HG03280 (cell line): Measurements from ENCODE around the gene SPEF1.
"Not testable (repeated sequence)": the region's sequence is repeated elsewhere in the genome, so short reads cannot be mapped to it uniquely, and the experiment has no call there.

Source experiments
- ATAC-seq: cut with Tn5 transposase; IDR thresholded peaks from one replicate; pipeline ENCODE4 v1.9.1; 2021; ENCODE audit warnings: mild to moderate bottlenecking, moderate library complexity; ENCODE audit not compliant: unreplicated experiment

SPEF1 gene

DNA sequence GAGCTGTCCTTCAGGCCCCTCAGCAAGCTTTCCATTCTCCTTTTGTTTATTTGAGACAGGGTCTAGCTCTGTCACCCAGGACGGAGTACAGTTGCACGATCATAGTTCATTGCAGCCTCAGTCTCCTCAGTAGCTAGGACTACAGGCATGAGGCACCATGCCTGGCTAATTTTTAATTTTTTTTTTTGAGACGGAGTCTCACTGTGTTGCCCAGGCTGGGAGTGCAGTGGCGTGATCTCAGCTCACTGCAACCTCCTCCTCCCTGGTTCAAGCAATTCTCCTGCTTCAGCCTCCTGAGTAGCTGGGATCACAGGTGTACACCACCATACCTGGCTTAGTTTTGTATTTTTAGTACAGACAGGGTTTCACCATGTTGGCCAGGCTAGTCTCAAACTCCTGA, 8.0 kb upstream of the SPEF1 start:
- ATAC-seq: not testable (repeated sequence)

DNA sequence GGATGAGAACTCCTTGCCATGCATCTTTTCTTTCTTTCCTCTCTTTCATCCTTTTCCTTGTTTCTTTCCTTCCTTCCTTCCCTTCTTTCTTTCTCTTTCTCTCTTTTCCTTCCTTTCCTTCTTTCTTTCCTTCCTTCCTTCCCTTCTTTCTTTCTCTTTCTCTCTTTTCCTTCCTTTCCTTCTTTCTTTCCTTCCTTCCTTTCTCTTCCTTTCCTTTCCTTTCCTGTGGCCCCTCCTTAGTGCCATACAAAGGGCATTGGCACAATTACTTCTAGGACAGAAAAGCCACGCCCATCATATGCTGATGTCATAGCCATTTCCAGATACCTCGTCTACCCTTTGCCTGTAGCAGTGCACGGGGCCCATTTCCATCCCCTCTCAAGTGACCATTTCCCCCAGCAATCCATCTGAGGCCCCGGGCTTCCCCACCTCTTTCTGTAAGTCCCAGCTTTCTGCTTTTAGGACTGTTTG, 7.5 kb upstream of the SPEF1 start:
- no peak for ATAC-seq

DNA sequence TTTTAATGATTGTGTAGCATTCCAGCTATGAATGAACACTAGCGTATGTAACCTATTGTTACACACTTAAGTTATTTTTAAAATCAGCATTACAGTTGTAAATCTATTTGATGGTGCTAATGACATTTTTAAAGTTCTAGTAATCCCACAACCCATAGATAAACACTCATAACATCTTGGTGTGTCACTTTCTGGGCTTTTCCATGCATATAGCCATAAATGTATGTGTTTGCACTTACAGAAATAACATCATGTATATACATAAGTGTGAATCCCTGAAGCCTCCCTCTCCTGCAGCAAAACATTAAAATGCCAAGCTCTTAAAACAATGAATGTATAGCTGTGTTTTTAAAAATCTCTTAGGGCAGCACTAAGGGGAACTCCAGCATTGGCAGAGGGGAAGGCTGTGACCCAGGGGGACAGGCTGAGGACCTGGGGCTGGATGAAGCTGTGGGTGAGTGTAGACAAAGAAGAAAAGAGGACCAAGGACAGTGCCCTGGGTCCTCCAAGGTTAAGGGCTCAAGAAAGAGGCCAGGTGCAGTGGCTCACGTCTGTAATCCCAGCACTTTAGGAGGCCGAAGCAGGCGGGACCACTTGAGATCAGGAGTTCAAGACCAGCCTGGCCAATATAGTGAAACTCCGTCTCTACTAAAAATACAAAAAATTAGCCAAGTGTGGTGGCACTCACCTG, 6.2 kb upstream of the SPEF1 start:
- no peak for ATAC-seq

DNA sequence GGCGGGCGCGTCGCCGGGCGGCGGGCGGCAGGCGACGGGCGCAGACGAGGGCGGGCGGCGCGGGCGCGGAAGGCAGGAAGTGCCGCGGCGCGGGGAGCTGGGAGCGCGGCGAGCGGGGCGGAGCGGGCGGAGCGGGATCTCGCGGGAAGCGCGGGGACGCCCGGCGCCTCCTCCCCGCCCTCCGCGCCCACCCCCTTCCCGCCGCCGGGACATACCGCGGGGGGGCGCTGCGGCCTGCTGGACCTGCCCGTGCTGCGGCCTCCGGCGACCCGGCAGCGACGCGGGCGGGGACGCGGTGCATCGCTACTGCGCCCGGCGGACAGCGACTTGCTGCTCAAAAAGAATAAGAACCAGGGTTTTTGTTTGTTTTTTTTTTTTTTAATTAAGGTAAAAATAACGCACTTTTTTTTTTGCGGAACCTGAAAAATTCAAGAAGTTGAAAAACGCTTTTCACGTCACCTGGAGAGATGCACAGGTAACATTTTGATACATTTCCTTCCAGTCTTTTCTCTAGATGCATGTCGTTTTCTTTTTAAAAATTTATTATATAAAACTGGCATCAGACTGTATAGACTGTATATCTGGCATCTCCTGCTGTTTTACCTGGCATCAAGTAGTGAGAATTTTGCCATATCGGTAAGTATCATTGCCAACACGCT, 5.5 kb upstream of the SPEF1 start, which contains the start of gene CENPB:
Gene CENPB (minus strand): TSS at position 76 of the 659 bp plus-strand sequence. CDS start 257 bp downstream, outside the sequence.
- ATAC-seq: peak; percentile 86

DNA sequence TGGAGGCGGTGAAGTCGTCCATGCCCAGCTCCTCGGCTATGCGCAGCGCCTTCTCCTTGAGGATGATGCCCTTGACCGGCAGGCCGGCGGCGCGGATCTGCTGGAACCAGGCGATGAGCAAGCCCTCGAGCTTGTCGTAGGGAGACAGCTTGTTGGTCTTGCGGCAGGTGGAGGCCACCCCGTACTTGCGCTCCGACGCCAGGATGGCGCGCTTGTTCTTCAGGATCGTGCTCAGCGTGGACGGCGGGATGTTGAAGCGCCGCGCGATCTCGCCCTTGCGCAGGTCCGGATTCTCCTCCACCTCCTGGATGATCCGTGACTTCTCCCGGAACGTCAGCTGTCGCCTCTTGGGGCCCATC, 4.9 kb upstream of the SPEF1 start:
- peak; percentile 20 for ATAC-seq

DNA sequence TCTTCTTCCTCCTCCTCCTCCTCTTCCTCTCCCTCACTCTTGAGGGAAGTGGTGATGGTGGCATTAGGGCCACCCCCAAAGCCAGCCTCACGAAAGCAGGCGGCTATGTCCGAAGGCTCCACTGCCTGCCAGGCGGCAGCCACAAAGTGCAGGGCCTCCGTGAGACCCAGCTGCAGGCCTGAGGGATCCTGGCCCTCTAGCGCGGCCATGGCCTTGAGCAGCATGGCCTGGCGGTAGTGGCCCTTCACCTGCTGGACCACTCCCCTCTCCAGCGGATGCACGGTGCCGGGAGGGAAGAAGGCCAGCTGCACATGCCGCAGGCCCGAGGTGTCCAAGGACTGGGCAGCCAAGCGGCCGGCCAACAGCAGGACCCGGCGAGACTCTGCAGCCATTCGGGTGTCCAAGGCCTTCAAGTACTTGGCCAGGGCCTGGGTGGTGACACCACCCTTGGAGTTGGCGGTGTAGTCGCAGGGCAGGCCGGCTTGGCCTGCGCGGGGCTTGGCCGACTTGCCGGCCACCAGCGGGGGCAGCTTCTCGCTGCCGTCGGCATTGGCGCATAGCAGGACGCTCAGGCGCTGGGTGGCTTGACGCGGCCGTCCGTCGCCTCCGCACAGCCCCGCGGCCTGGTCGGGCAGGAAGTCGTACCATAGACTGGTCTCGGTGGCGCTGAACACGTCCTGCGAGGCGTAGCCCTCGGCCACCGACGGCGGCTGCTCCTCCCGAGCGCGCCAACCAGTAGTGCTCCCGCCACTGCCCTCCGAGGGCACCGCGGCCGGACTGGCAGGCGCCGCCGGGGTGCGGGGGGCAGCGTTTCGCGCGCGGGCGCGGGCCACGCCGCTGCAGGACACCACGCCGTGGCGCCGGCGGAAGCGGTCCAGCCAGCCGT, 4.2 kb upstream of the SPEF1 start:
- ATAC-seq: no peak

DNA sequence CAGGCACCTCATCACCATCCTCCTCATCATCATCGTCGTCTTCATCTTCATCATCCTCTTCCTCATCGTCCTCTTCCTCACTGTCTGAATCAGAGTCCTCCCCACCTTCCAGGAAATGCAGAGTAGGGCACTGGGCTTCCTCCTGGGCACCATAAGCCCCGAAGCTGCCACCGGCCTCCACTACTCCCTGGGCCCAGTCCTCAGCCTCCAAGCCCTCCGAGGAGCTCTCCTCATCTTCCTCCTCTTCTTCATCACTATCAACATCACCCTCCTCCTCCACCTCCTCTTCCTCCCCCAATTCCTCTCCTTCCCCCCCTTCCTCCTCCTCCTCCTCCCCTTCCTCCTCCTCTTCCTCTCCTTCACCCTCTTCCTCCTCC, 3.6 kb upstream of the SPEF1 start:
- ATAC-seq: no peak

DNA sequence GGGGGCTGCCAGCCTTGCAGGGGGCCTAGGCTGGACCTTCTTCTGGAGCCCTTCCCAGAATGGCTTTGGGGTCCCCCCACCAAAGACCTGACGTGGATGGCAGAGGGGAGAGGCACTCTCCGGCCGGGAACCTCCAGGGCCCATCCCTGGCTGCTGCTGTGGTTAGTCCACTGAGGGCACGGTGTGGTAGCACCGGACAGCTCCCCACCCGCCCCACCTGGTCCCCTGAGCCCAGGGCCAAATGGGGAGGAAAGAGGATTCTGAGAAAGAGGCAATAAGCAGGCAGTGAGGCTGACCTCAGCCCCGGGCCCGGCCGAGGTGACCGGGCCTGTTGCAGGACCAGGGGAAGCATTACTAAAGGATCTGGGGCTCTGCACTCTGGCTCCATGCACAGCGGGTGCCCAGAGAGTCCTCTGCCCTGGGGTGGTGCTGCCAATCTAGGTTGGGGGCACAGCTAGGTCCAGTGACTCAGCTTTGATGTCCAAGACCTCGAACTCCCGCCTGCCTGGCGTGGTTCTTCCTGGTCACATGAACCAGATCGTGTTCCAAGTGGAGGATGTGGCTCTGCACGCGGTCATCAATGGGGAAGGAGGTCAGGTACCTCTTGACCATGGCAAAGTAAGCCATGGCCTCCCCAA, 3.1 kb upstream of the SPEF1 start:
- no peak for ATAC-seq

DNA sequence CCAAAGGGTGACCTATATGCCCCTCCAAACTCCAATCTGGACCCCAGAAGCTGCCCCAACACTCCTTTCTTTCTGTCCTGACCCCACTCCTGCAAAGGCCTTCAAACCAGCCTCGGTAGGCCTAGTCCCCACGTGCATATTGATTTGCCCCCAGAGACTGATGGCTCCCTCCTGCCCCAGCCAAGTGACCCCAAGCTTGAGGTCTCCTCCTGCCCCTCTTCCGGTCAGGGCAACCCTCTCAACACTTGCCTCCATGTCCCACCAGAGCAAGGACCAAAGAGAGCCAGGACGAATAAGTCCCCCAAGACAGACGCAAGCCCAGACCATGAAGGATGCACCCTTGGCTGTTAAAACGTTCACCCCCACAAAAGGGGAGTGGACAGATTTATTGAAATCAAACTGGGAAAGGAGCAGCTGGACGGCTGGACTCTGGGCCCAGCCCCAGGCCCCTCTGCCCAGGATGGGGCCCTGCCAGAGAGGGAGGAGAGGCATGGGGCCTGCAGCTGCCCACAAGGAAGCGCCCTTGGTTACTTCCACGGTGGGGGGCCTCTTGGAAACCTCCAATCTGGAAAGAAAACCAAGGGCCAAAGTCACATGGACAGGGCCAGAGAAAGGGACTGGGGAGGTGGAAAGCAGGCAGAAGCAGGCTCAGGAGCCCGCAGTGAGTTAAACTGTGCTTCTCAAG, 2.4 kb upstream of the SPEF1 start:
- no peak for ATAC-seq

DNA sequence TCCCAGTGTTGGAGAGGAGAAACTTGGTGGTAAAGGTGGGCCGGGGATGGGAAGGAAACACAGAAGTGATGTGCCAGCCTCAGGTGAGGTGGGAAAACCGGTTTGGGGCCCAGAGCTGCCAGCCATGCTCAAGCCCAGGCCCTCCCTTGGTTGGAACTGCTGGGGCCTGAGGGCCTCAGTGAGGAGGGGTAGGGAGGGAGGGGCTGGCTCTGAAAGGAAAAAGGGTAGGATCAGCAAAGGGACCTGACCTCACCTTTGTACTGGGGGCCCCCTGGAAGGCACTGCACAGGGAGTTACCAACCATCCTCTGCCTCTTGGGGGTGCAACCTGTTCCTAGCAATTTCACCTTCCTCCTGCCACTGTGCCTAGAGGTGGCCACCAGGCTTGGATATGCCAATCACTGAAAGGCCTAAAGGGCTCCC, 1.8 kb upstream of the SPEF1 start:
- no peak for ATAC-seq

DNA sequence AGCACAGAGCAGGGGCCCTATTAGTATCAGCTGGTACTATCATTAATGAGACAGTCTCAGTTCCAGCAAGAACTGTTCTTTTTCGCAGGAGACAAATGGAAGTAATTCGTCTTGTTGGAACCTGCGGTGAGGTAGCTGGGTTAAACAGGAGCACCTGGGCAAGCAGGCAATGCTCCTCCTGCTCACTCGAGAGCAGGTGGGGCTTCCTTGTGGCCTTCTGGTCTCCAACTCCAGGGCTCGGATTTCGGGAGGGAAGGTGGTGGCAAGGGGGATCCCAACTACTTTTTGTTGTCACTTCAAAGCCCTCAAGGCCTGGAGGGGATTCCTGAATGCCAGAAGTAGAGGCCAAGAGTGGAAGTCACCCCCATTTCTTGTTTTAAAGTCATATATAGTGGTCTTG, 1.3 kb upstream of the SPEF1 start:
- ATAC-seq: no peak

DNA sequence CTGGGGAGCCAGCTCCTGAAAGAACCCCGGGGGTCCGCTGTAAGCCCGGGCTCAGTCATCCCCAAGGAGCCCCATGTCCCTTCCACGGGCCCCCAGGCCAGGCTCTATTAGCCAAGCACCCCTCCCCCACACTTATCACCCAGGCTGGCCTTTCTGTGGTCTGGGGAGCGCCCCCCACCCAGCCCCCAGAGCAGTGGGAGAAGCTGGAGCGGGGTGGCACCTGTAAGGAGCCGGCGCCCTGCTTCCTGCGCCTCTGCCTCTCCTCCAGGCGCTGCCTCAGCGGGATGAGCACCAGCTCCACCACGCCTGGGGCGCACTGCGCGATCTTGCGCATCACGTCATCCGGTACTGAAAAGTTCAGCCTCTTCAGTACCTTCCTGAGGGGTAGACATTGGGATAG, 2.3 kb downstream of the SPEF1 start:
- ATAC-seq: no peak

DNA sequence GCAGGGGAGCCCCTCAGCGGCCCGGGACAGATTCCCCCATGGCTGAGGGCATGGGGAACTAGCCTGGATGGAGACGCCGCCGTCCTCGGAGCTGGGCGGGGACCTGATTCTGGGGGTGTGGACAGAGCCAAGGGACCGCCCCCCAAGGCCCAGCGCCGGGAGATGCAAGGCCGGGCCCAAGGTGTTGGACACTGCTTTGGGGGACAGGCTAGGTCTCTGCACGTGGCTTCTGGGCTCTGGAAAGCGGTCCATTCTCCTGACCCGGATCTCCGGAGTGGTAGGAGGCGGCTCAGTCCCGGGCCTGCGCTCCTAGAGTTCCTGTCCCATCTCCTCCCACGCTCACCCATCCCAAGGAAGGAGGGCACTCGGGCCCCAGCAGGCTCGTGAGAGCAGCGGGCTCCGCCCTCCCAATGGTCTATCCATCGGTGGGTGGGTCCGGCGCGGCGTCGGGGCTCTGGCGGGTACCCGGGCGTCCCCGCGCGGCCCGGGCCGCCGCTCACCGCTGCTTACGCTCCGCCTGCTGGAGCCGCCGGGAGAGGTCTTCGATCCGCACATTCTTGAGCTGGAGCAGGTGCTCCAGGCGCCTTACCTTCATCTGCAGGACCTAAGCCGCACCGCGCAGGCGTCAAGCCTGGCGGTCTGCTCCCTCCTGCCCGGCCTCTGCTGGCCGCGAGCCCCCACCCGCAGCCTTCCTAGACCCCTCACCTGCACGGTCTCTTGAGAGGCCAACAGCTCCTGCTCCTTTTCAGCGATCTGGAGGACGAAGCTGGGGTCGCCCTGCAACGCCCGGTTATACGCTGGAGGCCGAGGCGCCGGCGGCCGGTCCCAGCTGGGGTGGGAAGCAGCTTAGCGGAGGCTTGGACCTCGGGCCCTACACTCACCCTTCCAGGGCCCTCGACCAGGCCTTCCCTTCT, 3.3 kb downstream of the SPEF1 start:
- no peak for ATAC-seq

DNA sequence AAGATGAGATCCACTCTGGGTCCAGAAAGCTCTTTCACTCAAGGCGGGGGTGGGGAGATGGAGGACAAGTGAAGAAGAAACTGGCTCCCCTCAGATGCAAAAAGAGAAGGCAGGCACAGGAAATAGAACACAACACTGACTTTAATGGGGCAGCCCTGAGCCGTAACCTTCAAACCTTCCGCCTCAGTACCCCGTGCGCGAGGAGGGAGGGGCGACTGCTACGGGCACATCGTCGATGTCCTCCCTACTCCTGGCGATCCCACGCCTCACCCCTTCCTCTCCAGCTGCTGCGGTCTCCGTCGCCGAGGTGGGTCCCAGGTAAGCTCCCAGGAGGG, 3.9 kb downstream of the SPEF1 start:
- ATAC-seq: no peak

DNA sequence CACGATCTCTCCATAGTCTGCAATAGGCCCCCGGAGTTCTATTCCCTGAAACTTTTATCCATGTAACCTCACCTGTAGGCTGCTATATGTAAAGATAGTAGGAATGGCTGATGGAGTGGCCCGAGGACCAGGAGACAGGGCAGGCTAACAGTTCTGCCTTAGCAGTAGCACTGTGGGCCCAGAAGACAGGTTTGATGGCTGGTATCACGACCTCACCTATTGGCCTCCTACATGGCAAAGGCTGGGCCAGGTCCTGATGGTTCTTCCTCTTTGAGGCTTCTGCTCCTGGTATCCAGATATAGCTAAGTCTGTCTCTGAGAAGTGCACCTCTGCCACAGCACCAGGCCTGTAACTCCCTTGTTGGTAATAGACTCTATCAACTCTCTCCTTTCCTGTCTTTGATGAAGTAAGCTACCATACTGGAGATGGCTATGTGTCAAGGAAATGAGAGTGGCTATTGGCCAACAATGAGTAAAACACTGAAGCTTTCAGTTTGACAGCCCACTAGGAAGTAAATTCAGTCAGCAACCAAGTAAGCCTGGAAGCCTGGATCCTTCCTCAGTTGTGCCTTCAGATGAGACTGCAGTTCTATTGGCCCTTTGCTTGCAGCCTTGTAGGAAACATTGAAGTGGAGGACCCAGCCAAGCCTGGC, 5.7 kb downstream of the SPEF1 start:
- ATAC-seq: no peak

DNA sequence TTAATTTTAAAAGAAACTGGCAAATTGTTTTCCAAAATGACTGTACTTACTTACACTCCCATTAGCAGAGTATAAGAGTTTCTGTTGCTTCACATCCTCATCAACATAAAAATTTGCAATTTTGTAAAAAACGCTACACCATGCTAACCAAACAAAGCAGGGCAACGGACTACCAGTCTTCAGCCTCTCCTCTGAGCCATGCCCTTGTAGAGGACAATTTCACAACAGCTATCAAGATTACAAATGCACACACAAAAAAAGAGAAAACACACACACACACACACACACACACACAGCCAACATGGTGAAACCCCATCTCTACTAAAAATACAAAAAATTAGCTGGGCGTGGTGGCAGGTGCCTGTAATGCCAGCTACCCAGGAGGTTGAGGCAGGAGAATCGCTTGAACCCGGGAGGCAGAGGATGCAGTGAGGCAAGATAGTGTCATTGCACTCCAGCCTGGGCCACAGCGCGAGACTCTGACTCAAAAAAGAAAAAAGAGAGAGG, 9.6 kb downstream of the SPEF1 start:
- ATAC-seq: no peak

DNA sequence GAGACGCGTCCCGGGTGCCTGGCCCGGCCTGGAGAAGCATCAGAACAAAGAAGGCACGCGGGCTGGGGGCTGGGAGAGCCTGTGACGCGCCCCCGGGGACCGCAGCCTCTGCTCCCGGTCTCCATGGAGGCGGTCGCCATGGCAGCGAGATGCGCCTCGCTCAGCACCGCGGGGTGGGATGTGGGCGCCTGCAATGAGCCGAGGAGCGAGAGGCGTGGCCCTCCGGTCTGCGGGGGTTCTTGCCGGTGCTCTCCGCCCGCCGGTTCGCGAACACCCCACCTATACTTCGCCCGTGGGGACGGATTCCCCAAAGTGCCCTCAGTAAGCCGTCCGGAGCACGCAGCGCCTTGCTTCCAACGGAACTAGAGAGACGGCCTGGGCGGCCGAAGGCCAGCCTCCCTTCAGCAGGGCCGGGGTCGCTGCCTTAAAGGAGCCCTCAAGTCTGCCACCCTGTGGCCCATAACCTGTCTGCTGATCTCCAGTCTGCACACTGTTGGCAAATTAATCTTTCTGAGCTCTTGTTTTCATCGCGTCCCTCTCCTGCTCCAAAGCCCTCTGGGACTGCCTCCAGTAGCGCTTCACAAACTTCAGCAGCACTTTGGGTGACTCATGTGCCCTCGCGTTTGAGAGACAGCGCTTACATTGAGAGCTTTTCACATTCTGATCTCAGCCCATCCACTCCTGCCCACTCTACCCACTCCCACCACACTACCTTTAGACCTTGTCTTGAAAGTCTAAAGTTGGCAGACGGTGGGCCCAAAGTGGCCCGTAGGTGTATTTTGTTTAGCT, 12.7 kb downstream of the SPEF1 start:
- peak; percentile 31 for ATAC-seq
